IMR-90 (cell line): ENCODE measurements around the gene C15orf61. TPM values are rescaled to one million over a fixed set of nuclear protein-coding genes. Genes with fewer than 3 reads are reported as not detected.

Experiments
- ATAC-seq: fragments of 200-7000 bp; cut with Tn5 transposase; 2 replicates; pipeline ENCODE4 v1.9.1; 2020; ENCODE audit warnings: low read depth, mild to moderate bottlenecking, moderate library complexity
- BruUV-seq: library from RNA; stranded (reverse); fragments of 400-500 nt; replicated peaks from 2 replicates; lab custom pipeline; 2021; lab: Mats Ljungman, UMichigan
- CTCF ChIA-PET: fragments of 300-600 bp; formaldehyde crosslinking; extraction: SDS; loops from one replicate; lab custom pipeline; 2021; ENCODE audit warnings: antibody characterized with exemption; lab: Yijun Ruan, JAX
- POLR2A ChIA-PET: fragments of 300-600 bp; sonication (Branson Sonifier 250); formaldehyde crosslinking; loops from one replicate; lab custom pipeline; 2022; ENCODE audit warnings: antibody characterized with exemption; ENCODE audit not compliant: unreplicated experiment; lab: Charles Lee
- DNase-seq: peaks from one replicate; pipeline ENCODE4 v3.0.0; 2013
- H2AFZ ChIP-seq: replicated peaks from 2 replicates; pipeline ENCODE3; 2013; ENCODE audit warnings: low read length, mild to moderate bottlenecking; ENCODE audit not compliant: poor library complexity
- H2AK5ac ChIP-seq: 2 replicates; pipeline ENCODE4 v1.6.1; 2013; ENCODE audit warnings: low read depth, low read length, inconsistent platforms
- H2AK9ac ChIP-seq: replicated peaks from 2 replicates; pipeline ENCODE3; 2013; ENCODE audit warnings: mild to moderate bottlenecking, low read depth, low read length, moderate library complexity; ENCODE audit not compliant: poor library complexity
- H2BK120ac ChIP-seq: 2 replicates; pipeline ENCODE4 v1.6.1; 2013; ENCODE audit warnings: low read depth, low read length, inconsistent platforms
- H2BK15ac ChIP-seq: 3 replicates; pipeline ENCODE4 v1.6.1; 2013; ENCODE audit warnings: low read depth, low read length, inconsistent platforms
- H2BK20ac ChIP-seq: 2 replicates; pipeline ENCODE4 v1.6.1; 2013; ENCODE audit warnings: low read depth, mild to moderate bottlenecking, inconsistent platforms, low read length, moderate library complexity
- H2BK5ac ChIP-seq: 2 replicates; pipeline ENCODE4 v1.6.1; 2013; ENCODE audit warnings: mild to moderate bottlenecking, low read depth, low read length, inconsistent platforms; ENCODE audit not compliant: poor library complexity, severe bottlenecking
- H3K14ac ChIP-seq: replicated peaks from 2 replicates; pipeline ENCODE4 v1.6.1; 2013; ENCODE audit warnings: low read depth, low read length, inconsistent platforms
- H3K18ac ChIP-seq: 2 replicates; pipeline ENCODE4 v1.6.1; 2013; ENCODE audit warnings: low read depth, low read length, control low read depth
- H3K23ac ChIP-seq: 2 replicates; pipeline ENCODE4 v1.6.1; 2013; ENCODE audit warnings: low read depth, low read length, inconsistent platforms
- H3K27ac ChIP-seq: 2 replicates; pipeline ENCODE4 v1.5.1; 2013; ENCODE audit warnings: mild to moderate bottlenecking, control low read depth, low read length; ENCODE audit not compliant: insufficient read depth
- H3K27me3 ChIP-seq: 2 replicates; pipeline ENCODE4 v1.6.1; 2013; ENCODE audit warnings: low read length; ENCODE audit not compliant: control insufficient read depth, insufficient read depth
- H3K36me3 ChIP-seq: 2 replicates; pipeline ENCODE4 v1.6.1; 2013; ENCODE audit warnings: low read length, mixed read lengths; ENCODE audit not compliant: control insufficient read depth, insufficient read depth
- H3K4ac ChIP-seq: 2 replicates; pipeline ENCODE4 v1.6.1; 2013; ENCODE audit warnings: low read depth, low read length, inconsistent platforms
- H3K4me1 ChIP-seq: 2 replicates; pipeline ENCODE4 v1.6.1; 2013; ENCODE audit warnings: low read length, mixed read lengths; ENCODE audit not compliant: control insufficient read depth, insufficient read depth
- H3K4me2 ChIP-seq: 2 replicates; pipeline ENCODE4 v1.6.1; 2013; ENCODE audit warnings: low read depth, mild to moderate bottlenecking, control low read depth, low read length, moderate library complexity
- H3K4me3 ChIP-seq: 2 replicates; pipeline ENCODE4 v1.5.1; 2013; ENCODE audit warnings: low read depth, mild to moderate bottlenecking, control low read depth, low read length, moderate library complexity; ENCODE audit not compliant: insufficient read depth
- H3K56ac ChIP-seq: 2 replicates; pipeline ENCODE4 v1.6.1; 2013; ENCODE audit warnings: low read length, inconsistent platforms; ENCODE audit not compliant: insufficient read depth; ENCODE audit errors: extremely low read depth
- H3K79me1 ChIP-seq, 2 experiments: 2 replicates each; pipeline ENCODE4 v1.6.1; 2013; ENCODE audit warnings: low read length in 2 of 2, inconsistent platforms in 1 of 2, low read depth in 1 of 2
- H3K9ac ChIP-seq: 2 replicates; pipeline ENCODE4 v1.6.1; 2013; ENCODE audit warnings: low read depth, low read length, control low read depth
- H3K9me1 ChIP-seq: 2 replicates; pipeline ENCODE4 v1.6.1; 2013; ENCODE audit warnings: low read length, inconsistent platforms; ENCODE audit not compliant: insufficient read depth
- H3K9me3 ChIP-seq: 2 replicates; pipeline ENCODE4 v1.6.1; 2013; ENCODE audit warnings: low read length; ENCODE audit not compliant: control insufficient read depth, insufficient read depth
- H4K20me1 ChIP-seq: 2 replicates; pipeline ENCODE4 v1.6.1; 2013; ENCODE audit warnings: low read length, inconsistent platforms; ENCODE audit not compliant: insufficient read depth
- H4K5ac ChIP-seq: 2 replicates; pipeline ENCODE4 v1.6.1; 2013; ENCODE audit warnings: mild to moderate bottlenecking, low read depth, low read length, control low read depth
- H4K8ac ChIP-seq, 2 experiments: 2 replicates each; pipeline ENCODE4 v1.6.1; 2013; ENCODE audit warnings: low read depth in 2 of 2, low read length in 2 of 2, control low read depth in 1 of 2, inconsistent platforms in 1 of 2
- H4K91ac ChIP-seq: 2 replicates; pipeline ENCODE4 v1.6.1; 2013; ENCODE audit warnings: low read depth, low read length, inconsistent platforms; ENCODE audit not compliant: insufficient read depth
- CEBPB ChIP-seq: IDR thresholded peaks from 2 replicates; pipeline ENCODE4 v1.6.1; 2012; ENCODE audit warnings: low read depth, low read length, improper control_type of control experiment
- CTCF ChIP-seq: conservative IDR thresholded peaks from 2 replicates; pipeline ENCODE4 v1.5.1; 2012; ENCODE audit warnings: mild to moderate bottlenecking, low read depth, low read length, improper control_type of control experiment
- ELK1 ChIP-seq: fragments of 150-350 bp; IDR thresholded peaks from 2 replicates; pipeline ENCODE4 v1.6.1; 2016; ENCODE audit warnings: low read depth, mild to moderate bottlenecking, low read length, moderate library complexity, borderline replicate concordance
- FOS ChIP-seq: fragments of 150-350 bp; IDR thresholded peaks from 2 replicates; pipeline ENCODE4 v1.6.1; 2016; ENCODE audit warnings: low read depth, low read length
- MAFK ChIP-seq: IDR thresholded peaks from 2 replicates; pipeline ENCODE4 v1.6.1; 2012; ENCODE audit warnings: low read depth, low read length, improper control_type of control experiment
- MAZ ChIP-seq: IDR thresholded peaks from 2 replicates; pipeline ENCODE4 v1.6.1; 2012; ENCODE audit warnings: low read depth, mild to moderate bottlenecking, low read length, improper control_type of control experiment, moderate library complexity, borderline replicate concordance
- NFE2L2 ChIP-seq: fragments of 150-350 bp; IDR thresholded peaks from 2 replicates; pipeline ENCODE4 v1.6.1; 2016; ENCODE audit warnings: low read depth, mild to moderate bottlenecking, low read length
- RAD21 ChIP-seq: IDR thresholded peaks from 2 replicates; pipeline ENCODE4 v1.6.1; 2012; ENCODE audit warnings: low read length, improper control_type of control experiment
- RCOR1 ChIP-seq: IDR thresholded peaks from 2 replicates; pipeline ENCODE4 v1.6.1; 2012; ENCODE audit warnings: mild to moderate bottlenecking, low read length, improper control_type of control experiment; ENCODE audit not compliant: insufficient replicate concordance
- SMC3 ChIP-seq: fragments of 150-350 bp; IDR thresholded peaks from 2 replicates; pipeline ENCODE4 v1.6.1; 2016; ENCODE audit warnings: low read depth, mild to moderate bottlenecking, antibody characterized with exemption, low read length, moderate library complexity
- WGBS, 2 experiments: methylation state at CpG; one replicate each; pipeline versions ENCODE4 v1.1.5 to v1.1.7; 2013; ENCODE audit warnings: missing lambda C conversion rate in 2 of 2; ENCODE audit not compliant: insufficient read length in 1 of 2; ENCODE audit errors: extremely low coverage in 2 of 2; 5-methylcytosine and 5-hydroxymethylcytosine counted together
- dilution Hi-C: fragments of 300-500 bp; cut with HindIII; formaldehyde crosslinking; loops from one replicate; pipeline ENCODE4 v1.14.3; 2018; ENCODE audit warnings: low sequenced_read_pairs; ENCODE audit not compliant: unreplicated experiment
- in situ Hi-C: fragments of 300-500 bp; cut with MboI; formaldehyde crosslinking; loops from 3 replicates; pipeline ENCODE4 v1.14.3; 2019; ENCODE audit warnings: low sequenced_read_pairs, inconsistent platforms, mixed read lengths
- intact Hi-C: fragments of 100-400 bp; cut with micrococcal nuclease; formaldehyde crosslinking; loops from 2 replicates; pipeline ENCODE4 v1.10.0; 2022
- polyA plus RNA-seq, 3 experiments: library from polyadenylated mRNA; depleted of rRNA; stranded (reverse); fragments of >200 nt; gene quantifications; 2 replicates each; pipeline ENCODE4 v1.2.3, GENCODE V29; 2012; ENCODE audit warnings: low replicate concordance in 1 of 3
- total RNA-seq: library from RNA; depleted of rRNA; stranded (reverse); fragments of >200 nt; gene quantifications from 2 replicates; pipeline ENCODE4 v1.2.3, GENCODE V29; 2012

C15orf61 gene
- total and polyA plus RNA-seq, 2 of the 4 experiments (the other 2 are of a cell fraction) = 1.4 to 2.5 TPM

- POLR2A ChIA-PET = no interaction called here
- dilution Hi-C loops = no loop called here
Observed at GRCh38 chr15:67569668-67570067, 48.7 kb downstream of the C15orf61 start.

More at GRCh38 chr15:67569668-67570067, 48.7 kb downstream of the C15orf61 start:
- Histone ChIP-seq H3K4me3 (no peak overlapping the region), H3K36me3 (peaks cover 2% of the 10 kb centered on the region; the same call in 1 of the 2 replicates), H2BK15ac (no peak overlapping the region), H3K79me1 (peaks cover 3 to 11% of the 10 kb centered on the region in 2 experiments; a peak in 2 of 4 replicates), H3K9me1 (peaks cover 8% of the 10 kb centered on the region), H3K18ac (no peak overlapping the region), H3K27ac (no peak overlapping the region), H3K14ac (no peak overlapping the region), H3K4me2 (no peak overlapping the region), H2BK20ac (no peak overlapping the region), H2AK9ac (no peak overlapping the region), H4K5ac (no peak overlapping the region), H4K8ac (no peak overlapping the region), H2AFZ (no peak overlapping the region), H3K4me1 (peaks cover 5% of the 10 kb centered on the region), H3K23ac (no peak overlapping the region), H2AK5ac (no peak overlapping the region), H2BK120ac (no peak overlapping the region), H4K20me1 (0 out of 2 replicates have a peak, but pooled peaks cover 3% of the 10 kb centered on the region), H4K91ac (no peak overlapping the region), H2BK5ac (no peak overlapping the region), H3K4ac (no peak overlapping the region), H3K27me3 (no peaks in the 10 kb centered on the region), H3K9me3 (no peaks in the 10 kb centered on the region), H3K9ac (no peak overlapping the region), H3K56ac (no peak overlapping the region)
- TF ChIP-seq ELK1 = no peak
- TF ChIP-seq CEBPB = no peak
- TF ChIP-seq FOS = no peak
- TF ChIP-seq CTCF = no peak
- no peak for TF ChIP-seq NFE2L2
- no peak for TF ChIP-seq RCOR1
- TF ChIP-seq SMC3 = no peak
- TF ChIP-seq RAD21 = no peak
- TF ChIP-seq MAFK = no peak
- TF ChIP-seq MAZ = no peak
- CTCF ChIA-PET = interaction anchor here (1.2 kb wide), 1 partner anchor 23 kb away, joined by 3 read pairs; no protein-coding TSS in a partner anchor
- intact Hi-C loops = no loop called here
- in situ Hi-C loops = no loop called here
- no TSS peak for BruUV-seq
- ATAC-seq = no peak
- no CpG with 5 or more reads among the region's 3 CpGs for WGBS, 2 experiments
- no peak for DNase-seq
